Sigmoid colon (tissue), 7 donors: ENCODE measurements around the gene CSN3. TPM values are rescaled to one million over a fixed set of nuclear protein-coding genes. Genes with fewer than 3 reads are reported as not detected.

Source experiments
- polyA plus RNA-seq, 3 donors: library from polyadenylated mRNA; stranded (reverse); fragments of 200-250 nt; gene quantifications; one replicate each; pipeline ENCODE4 v1.2.3, GENCODE V29; 2013
- total RNA-seq, 4 donors: library from RNA; depleted of rRNA; stranded (reverse); fragments of >200 nt; gene quantifications; one replicate each; pipeline ENCODE4 v1.1.0, GENCODE V29; 2016
- donor health status: healthy with polysubstance abuse.
- donor health status: Bipolar disorder and iron deficiency.
- donor health status: healthy.

CSN3 gene
- total and polyA plus RNA-seq, 7 donors: not detected

Other genes with a start within 250 kb of the CSN3 start
- not detected for gene STATH, start 246.6 kb upstream of the CSN3 start, total RNA-seq
- not detected for gene STATH, start 246.6 kb upstream of the CSN3 start, polyA plus RNA-seq
- gene HTN3, start 214.1 kb upstream of the CSN3 start, total RNA-seq: not detected
- gene HTN3, start 214.1 kb upstream of the CSN3 start, polyA plus RNA-seq: not detected
- gene HTN1, start 192.2 kb upstream of the CSN3 start, total RNA-seq: not detected
- gene HTN1, start 192.2 kb upstream of the CSN3 start, polyA plus RNA-seq: not detected
- not detected for gene PRR27, start 88.4 kb upstream of the CSN3 start, total RNA-seq
- gene PRR27, start 88.4 kb upstream of the CSN3 start, polyA plus RNA-seq: under 1 TPM in 1 of 3 donors, not detected in 2; 0.03 TPM
- 1 to 10 TPM; 4.3 to 6.4 (median 5.5) TPM for gene ODAM, start 46.9 kb upstream of the CSN3 start, total RNA-seq
- 1 to 10 TPM in 1 of 3 donors, not detected in 2; 8.3 TPM for gene ODAM, start 46.9 kb upstream of the CSN3 start, polyA plus RNA-seq
- gene FDCSP, start 16.5 kb upstream of the CSN3 start, total RNA-seq: 1 to 10 TPM in 1 of 4 donors, not detected in 3; 1.1 TPM
- gene FDCSP, start 16.5 kb upstream of the CSN3 start, polyA plus RNA-seq: 100 to 1,000 TPM in 1 of 3 donors, not detected in 2; 316 TPM
- not detected for gene CABS1, start 92.4 kb downstream of the CSN3 start, total RNA-seq
- not detected for gene CABS1, start 92.4 kb downstream of the CSN3 start, polyA plus RNA-seq
- not detected for gene SMR3A, start 118.2 kb downstream of the CSN3 start, total RNA-seq
- not detected for gene SMR3A, start 118.2 kb downstream of the CSN3 start, polyA plus RNA-seq
- not detected for gene SMR3B, start 140.5 kb downstream of the CSN3 start, total RNA-seq
- not detected for gene SMR3B, start 140.5 kb downstream of the CSN3 start, polyA plus RNA-seq
- gene OPRPN, start 155.3 kb downstream of the CSN3 start, total RNA-seq: not detected
- gene OPRPN, start 155.3 kb downstream of the CSN3 start, polyA plus RNA-seq: not detected
- not detected for gene MUC7, start 229.6 kb downstream of the CSN3 start, total RNA-seq
- not detected for gene MUC7, start 229.6 kb downstream of the CSN3 start, polyA plus RNA-seq